Urinary bladder (tissue), 4 donors: ENCODE data around the gene RSAD2. TPM values are rescaled to one million over a fixed set of nuclear protein-coding genes. Genes with fewer than 3 reads are reported as not detected.
"Not testable (repeated sequence)": the region's sequence is repeated elsewhere in the genome, so short reads cannot be mapped to it uniquely, and the experiment has no call there.

Source experiments
- DNase-seq: peaks from one replicate; pipeline ENCODE4 v3.0.0-alpha.2; 2015; ENCODE audit errors: extremely low spot score
- H3K27ac ChIP-seq: one replicate; pipeline ENCODE4 v1.5.1; 2013; ENCODE audit warnings: low read depth, mild to moderate bottlenecking, moderate library complexity
- H3K36me3 ChIP-seq: one replicate; pipeline ENCODE4 v1.6.1; 2013; ENCODE audit warnings: mild to moderate bottlenecking, moderate library complexity; ENCODE audit not compliant: insufficient read depth
- H3K4me1 ChIP-seq: one replicate; pipeline ENCODE4 v1.6.1; 2013; ENCODE audit warnings: mild to moderate bottlenecking, moderate library complexity; ENCODE audit not compliant: insufficient read depth
- H3K4me3 ChIP-seq: one replicate; pipeline ENCODE4 v1.5.1; 2013; ENCODE audit warnings: low read depth, low read length
- WGBS: extraction: QIAGEN DNeasy Blood & Tissue Kit; methylation state at CpG from one replicate; pipeline ENCODE4 v1.1.7; 2013; 5-methylcytosine and 5-hydroxymethylcytosine counted together
- polyA plus RNA-seq: library from polyadenylated mRNA; stranded (reverse); fragments of 200-250 nt; gene quantifications from one replicate; pipeline ENCODE4 v1.2.3, GENCODE V29; 2013
- total RNA-seq: library from RNA; depleted of rRNA; stranded (reverse); fragments of >200 nt; gene quantifications from one replicate; pipeline ENCODE4 v1.2.3, GENCODE V29; 2014
- donor health status: healthy with polysubstance abuse.
- donor health status: healthy.

RSAD2 gene
- total and polyA plus RNA-seq, 2 donors = 2.8 to 11.1 TPM

DNA sequence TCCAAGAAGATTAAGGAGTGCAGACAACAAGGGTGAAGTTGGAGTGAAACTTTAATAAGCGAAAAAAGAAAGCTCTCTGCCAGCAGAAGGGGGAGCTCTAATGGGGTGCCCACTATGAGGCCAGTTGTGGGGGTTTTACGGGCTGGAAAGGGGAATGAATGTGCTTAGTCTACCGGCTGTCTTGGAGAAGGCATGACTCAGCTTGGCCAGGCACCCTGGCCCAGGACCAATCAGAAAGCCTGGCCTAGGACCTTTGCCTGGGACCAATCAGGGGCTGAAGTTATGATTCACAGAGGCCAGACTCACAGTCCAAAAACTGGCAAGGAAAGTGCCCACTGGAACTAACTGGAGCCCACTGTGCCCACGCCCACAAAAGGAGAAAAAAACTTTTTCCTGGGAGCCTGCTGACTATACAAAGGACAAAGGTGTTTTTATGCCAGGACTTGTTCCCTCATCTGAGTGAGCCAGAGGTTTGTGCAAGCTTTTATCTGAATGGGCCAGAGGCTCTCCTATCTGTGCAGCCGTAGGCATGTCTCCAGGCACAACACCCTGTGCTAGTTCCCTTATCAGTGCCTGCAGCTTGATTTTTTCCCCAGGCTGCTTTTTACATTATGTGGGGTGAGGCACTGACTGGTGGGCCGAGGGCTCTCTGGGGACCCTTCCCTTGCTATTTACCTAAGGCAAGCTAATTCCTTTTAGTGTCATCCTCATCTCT, 30.5 kb upstream of the RSAD2 start:
- Histone ChIP-seq H3K27ac (no peak overlapping the region), H3K36me3 (no peaks in the 10 kb centered on the region), H3K4me3 (no peak overlapping the region), H3K4me1 (no peaks in the 10 kb centered on the region)
- DNase-seq = no peak
- 91% methylated on average over 6 of the region's 6 CpGs for WGBS

DNA sequence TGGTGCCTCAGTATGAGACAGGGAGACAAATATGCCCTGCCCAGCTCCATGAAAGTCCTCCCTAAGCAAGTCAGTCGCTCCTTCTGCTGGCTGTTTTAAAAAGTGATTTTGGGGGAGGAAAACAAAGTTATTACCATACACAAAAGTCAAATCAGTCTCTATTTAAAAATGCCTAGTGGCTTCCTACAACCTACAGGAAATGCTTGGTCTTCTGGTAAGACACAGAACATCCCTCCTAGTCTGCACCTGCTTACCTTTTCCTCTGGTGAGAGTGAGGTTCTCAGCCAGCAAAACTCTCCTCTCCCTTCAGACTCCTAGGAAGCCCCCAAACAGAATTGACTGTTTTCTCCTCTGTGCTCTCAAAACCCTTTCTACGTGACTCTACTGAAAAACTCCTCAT, 25.4 kb upstream of the RSAD2 start:
- 96% methylated on average over 2 of the region's 2 CpGs for WGBS
- Histone ChIP-seq H3K27ac (no peak overlapping the region), H3K4me1 (no peaks in the 10 kb centered on the region), H3K36me3 (no peaks in the 10 kb centered on the region), H3K4me3 (no peak overlapping the region)
- no peak for DNase-seq

DNA sequence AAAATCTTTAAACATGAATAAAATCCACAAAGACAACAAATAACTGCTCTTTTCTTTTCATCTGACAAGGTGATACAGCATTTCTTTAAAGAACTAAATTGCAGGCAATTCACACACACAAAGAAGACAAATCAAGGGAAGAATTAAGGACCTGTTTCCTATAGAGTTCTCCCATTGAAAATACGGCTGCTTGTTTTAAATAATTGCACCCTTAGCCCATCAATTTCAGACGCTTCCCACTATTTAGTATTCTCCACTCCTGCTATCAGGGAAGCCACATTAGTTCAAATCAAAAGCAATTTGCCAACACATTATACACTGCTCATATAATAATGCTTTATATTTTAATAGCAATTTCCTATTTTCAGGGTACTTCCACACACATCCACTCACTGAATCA, 23.2 kb upstream of the RSAD2 start:
- 89% methylated on average over 2 of the region's 2 CpGs for WGBS
- Histone ChIP-seq H3K36me3 (no peaks in the 10 kb centered on the region), H3K27ac (no peak overlapping the region), H3K4me3 (no peak overlapping the region), H3K4me1 (no peaks in the 10 kb centered on the region)
- DNase-seq = no peak

DNA sequence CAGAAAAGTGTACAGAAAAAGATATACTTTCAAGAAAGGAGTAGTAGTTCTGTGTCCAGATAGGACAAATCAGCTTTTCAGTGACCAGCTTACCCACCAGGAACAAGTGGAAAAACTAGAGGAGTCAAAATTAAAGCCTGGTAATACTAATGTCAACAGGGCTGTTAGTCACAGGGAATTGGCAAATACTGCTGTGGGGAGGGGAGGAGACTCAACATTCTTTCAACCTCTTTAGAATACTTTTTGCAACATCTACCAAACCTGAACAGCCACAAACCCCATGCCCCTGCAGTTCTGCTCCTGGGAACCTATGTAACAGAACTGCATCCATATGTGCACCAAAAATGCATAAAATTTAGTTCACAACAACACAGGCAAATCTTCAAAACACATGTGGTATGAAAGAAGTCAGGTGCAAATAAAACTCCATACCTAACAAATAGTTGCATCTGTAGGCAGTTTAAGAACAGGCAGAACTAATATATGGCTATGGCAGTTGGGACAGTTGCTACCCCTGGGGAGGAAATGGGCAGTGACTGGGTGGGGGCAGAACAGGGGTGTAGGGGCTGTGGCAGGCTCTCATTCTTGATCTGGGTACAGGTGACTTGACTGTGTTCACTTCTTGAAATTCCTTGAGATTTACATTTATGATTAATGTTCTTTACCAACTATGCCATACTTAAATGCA, 21.6 kb upstream of the RSAD2 start:
- no peak for DNase-seq
- Histone ChIP-seq H3K27ac (no peak overlapping the region), H3K4me3 (no peak overlapping the region), H3K4me1 (no peaks in the 10 kb centered on the region), H3K36me3 (no peaks in the 10 kb centered on the region)

DNA sequence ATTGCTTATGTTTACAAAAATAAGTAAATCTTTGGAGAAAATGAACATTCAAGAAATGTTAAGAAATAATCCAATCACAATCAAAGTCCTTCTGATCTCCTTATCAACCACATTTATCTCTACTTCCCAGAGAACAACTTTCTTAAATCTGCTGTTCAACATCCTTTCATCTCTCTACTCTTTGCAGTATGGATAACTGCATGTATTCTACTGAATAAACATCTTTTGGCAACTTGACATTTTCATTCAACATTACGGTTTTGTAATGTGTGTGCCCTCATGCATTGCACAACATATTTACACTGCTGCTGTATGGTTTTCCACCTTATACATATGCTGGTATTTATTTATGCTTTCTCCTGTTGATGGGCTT, 21.0 kb upstream of the RSAD2 start:
- DNase-seq = no peak
- Histone ChIP-seq H3K4me3 (no peak overlapping the region), H3K4me1 (no peaks in the 10 kb centered on the region), H3K36me3 (no peaks in the 10 kb centered on the region), H3K27ac (no peak overlapping the region)
- 65% methylated on average over 1 of the region's 1 CpG for WGBS

DNA sequence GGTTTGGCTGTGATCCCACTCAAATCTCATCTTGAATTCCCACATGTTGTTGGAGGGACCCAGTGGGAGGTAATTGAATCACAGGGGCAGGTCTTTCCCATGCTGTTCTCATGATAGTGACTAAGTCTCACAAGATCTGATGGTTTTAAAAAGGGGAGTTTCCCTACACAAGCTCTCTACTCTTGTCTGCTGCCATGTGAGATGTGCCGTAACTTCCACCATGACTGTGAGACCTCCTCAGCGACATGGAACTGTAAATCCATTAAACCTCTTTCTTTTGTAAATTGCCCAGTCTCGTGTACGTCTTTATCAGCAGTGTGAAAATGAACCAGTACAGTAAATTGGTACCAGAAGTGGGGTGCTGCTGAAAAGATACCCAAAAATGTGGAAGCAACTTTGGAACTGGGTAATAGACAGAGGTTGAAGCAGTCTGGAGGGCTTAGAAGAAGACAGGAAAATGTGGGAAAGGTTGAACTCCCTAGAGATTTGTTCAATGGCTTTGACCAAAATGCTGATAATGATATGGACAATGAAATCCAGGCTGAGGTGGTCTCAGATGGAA, 19.0 kb upstream of the RSAD2 start:
- not testable (repeated sequence) for H3K4me1 ChIP-seq, H3K36me3 ChIP-seq, H3K27ac ChIP-seq, H3K4me3 ChIP-seq, DNase-seq
- 96% methylated on average over 4 of the region's 4 CpGs for WGBS

DNA sequence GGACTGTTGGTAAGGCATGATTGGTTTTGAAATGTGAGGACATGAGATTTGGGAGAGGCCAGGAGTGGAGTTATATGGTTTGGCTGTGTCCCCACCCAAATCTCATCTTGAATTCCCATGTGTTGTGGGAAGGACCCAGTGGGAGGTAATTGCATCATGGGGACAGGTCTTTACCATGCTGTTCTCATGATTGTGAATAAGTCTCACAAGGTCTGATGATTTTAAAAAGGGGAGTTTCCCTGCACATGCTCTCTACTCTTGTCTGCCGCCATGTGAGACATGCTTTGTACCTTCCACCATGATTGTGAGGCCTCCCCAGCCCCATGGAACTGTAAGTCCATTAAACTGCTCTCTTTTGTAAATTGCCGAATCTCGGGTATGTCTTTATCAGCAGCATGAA, 17.3 kb upstream of the RSAD2 start:
- Histone ChIP-seq H3K4me1 (no peaks in the 10 kb centered on the region), H3K36me3 (no peaks in the 10 kb centered on the region), H3K27ac (no peak overlapping the region), H3K4me3 (no peak overlapping the region)
- 98% methylated on average over 3 of the region's 3 CpGs for WGBS
- no peak for DNase-seq

DNA sequence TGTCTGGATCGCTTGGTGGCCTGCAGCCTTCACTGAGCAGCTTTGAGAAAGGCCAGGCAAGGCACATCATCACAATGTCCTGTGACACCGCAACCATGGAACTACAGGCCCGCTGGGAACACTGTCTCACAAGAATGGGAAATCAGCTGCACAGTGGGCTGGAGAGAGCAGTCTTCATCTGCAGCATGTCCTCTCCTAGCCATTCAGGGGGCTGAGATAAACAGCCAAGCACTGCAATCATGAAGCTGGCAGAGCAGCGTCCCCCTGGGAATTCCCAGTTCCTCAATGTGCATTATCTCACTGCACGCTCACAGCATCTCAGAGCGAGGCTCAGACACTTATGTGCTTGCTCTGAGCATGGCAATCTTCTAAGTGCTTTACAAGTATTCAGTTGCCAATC, 13.8 kb upstream of the RSAD2 start:
- Histone ChIP-seq H3K4me3 (no peak overlapping the region), H3K36me3 (no peaks in the 10 kb centered on the region), H3K27ac (no peak overlapping the region), H3K4me1 (no peaks in the 10 kb centered on the region)
- 85% methylated on average over 6 of the region's 6 CpGs for WGBS
- no peak for DNase-seq

DNA sequence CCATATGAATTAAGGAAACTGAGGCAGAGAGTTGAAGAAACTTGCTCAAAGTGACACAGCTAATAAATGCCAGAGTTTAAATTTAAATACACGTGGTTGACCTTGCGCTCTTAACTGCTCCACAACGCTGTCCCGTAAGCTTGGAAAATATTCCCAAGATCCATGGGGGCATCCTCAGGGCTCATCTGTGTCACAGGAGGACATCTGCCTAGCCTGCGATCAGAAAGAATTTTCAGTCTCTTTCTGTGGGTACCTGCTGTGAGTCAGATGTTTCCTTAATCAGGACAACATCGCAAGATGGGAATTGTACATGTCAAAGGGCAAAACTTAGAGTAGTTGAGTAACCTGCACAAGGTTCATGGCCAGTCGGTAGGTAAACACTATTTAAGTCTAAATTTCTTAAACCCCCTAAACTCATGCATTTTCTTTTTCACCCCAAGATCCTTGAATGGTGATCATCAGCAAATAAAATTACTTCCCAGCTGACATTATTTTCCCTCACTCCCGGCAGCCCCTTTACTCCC, 13.3 kb upstream of the RSAD2 start:
- Histone ChIP-seq H3K27ac (no peak overlapping the region), H3K4me1 (no peaks in the 10 kb centered on the region), H3K36me3 (no peaks in the 10 kb centered on the region), H3K4me3 (no peak overlapping the region)
- DNase-seq = no peak
- 73% methylated on average over 8 of the region's 8 CpGs for WGBS

DNA sequence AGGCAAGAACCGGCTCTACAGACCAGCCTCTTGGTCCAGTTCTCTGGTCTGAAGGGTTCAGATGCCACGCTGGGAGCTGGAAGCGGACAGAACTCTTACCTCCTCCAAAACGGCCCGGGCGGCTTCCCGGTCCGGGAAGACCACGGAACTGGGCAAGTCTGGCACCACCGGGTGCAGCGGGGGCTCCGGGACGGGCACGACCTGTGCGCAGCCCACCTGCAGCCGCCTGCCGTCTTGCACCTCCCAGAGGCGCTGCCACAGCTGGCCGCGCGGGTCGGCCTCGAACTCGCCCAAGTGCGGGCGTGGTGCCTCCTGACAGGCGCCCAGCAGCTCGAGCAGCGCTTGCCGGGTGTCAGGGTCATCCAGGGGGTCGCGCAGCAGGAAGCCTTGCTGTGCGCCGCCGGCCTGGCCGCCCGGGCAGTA, 12.6 kb upstream of the RSAD2 start:
- no peak overlapping the region for H3K27ac ChIP-seq
- H3K4me3 ChIP-seq = peak overlapping the region; percentile 84
- no peaks in the 10 kb centered on the region for H3K36me3 ChIP-seq
- no peak for DNase-seq
- WGBS = 10% methylated on average over 37 of the region's 37 CpGs
- no peaks in the 10 kb centered on the region for H3K4me1 ChIP-seq

DNA sequence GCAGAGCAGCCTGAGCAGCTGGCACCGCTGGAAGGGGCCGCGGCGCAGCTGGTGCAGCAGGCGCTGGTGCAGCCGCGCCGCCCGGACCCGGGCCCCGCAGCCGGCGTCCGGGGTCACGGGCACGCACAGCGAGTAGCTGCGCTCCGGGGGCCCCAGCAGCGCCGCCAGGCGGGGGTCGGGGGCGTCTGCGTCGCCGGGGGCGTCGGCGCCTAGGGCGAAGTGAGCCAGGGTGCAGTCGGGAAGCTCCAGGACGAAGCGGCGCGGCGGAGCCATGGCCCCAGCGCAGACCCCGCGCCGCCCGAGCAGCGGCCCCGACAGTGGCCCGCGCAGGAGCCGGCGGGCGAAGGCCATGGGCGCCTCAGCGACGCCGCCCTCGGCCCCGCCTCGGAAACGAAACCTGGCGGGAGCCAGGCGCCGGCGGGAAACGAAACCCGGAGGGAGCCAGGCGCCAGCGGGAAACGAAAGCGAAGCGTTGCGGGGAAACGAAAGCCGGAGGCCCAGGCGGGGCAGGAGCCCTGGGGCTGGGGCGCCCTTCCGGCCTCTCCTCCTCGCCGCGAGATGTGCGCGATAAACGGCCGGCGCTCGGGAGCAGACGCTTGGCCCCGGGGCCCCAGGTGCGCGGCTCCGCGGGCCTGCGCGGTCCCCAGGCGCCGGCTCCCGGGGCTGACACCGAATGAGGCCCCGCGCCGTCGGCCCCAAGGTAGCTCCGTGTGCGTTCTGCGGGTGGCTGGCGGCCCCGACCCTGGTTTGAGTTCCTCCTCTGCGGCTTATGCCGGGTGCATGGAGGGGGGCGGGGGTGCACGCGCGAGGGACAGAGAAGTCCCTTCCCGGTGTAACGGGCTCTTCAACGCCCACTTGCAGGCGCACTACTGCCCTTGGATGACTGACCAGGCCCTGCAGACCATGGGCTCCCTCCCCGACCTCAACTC, 12.0 kb upstream of the RSAD2 start, which contains the start of gene CMPK2:
TSS of gene CMPK2 (minus strand) at position 562 of the 929 bp plus-strand sequence. CDS start at position 351, 211 bp downstream.
- Histone ChIP-seq H3K4me1 (no peaks in the 10 kb centered on the region), H3K36me3 (no peaks in the 10 kb centered on the region), H3K4me3 (peak within 1 kb of the TSS; percentile 84), H3K27ac (peak within 1 kb of the TSS; percentile 77)
- no peak for DNase-seq
- WGBS = under 1% methylated on average over 115 of the region's 115 CpGs

DNA sequence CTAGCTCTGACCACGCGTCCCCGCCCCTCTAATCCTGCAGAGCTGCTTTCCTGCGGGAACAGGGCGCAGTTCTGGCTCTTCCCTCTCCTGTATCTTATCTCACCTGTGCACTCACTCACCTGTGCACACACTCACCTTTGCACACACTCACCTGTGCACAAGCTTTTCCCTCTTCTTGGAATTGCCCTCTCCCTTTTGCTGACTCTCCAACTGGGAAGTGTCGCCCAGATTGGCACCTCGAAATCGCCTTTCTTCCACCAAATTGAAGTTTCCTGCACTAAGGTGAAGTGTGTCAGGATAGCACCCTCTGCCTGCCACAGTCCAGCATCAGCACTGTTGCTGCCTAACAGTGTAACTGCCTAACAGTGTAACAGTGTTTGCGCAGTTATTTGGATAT, 11.3 kb upstream of the RSAD2 start:
- H3K36me3 ChIP-seq = no peaks in the 10 kb centered on the region
- WGBS = 12% methylated on average over 9 of the region's 9 CpGs
- DNase-seq = no peak
- peak overlapping the region; percentile 84 for H3K4me3 ChIP-seq
- peak overlapping the region; percentile 77 for H3K27ac ChIP-seq
- H3K4me1 ChIP-seq = no peaks in the 10 kb centered on the region

DNA sequence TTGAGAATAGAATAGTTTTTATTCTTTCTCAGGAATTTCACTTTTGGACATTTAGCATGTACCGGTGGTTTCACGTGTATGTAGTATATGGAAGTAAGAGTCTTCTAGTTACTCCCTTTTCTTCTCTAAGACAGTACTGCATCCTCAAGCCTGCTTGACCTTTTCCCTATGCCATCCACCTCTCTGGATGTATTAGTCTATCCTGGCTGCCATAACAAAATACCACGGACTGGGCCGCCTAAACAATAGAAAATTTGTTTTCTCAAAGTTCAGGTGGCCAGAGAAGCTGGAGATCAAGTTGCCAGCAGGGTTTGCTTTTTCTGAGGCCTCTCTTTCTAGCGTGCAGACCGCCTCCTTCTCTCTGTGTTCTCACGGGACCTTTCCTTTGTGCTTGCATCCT, 10.6 kb upstream of the RSAD2 start:
- H3K4me3 ChIP-seq = no peak overlapping the region
- no peak for DNase-seq
- no peaks in the 10 kb centered on the region for H3K36me3 ChIP-seq
- no peaks in the 10 kb centered on the region for H3K4me1 ChIP-seq
- H3K27ac ChIP-seq = no peak overlapping the region
- 92% methylated on average over 7 of the region's 7 CpGs for WGBS
